CD4-positive, alpha-beta T cell treated with Interleukin-12 subunit alpha and Interleukin-12 subunit beta, for 1 hour (primary cell): Measurements from ENCODE around the gene OR2C3.
"Not testable (repeated sequence)": the region's sequence is repeated elsewhere in the genome, so short reads cannot be mapped to it uniquely, and the experiment has no call there.

Source experiments
- DNase-seq: peaks from one replicate; pipeline ENCODE4 v3.0.0-alpha.2; 2020

Gene OR2C3

DNA sequence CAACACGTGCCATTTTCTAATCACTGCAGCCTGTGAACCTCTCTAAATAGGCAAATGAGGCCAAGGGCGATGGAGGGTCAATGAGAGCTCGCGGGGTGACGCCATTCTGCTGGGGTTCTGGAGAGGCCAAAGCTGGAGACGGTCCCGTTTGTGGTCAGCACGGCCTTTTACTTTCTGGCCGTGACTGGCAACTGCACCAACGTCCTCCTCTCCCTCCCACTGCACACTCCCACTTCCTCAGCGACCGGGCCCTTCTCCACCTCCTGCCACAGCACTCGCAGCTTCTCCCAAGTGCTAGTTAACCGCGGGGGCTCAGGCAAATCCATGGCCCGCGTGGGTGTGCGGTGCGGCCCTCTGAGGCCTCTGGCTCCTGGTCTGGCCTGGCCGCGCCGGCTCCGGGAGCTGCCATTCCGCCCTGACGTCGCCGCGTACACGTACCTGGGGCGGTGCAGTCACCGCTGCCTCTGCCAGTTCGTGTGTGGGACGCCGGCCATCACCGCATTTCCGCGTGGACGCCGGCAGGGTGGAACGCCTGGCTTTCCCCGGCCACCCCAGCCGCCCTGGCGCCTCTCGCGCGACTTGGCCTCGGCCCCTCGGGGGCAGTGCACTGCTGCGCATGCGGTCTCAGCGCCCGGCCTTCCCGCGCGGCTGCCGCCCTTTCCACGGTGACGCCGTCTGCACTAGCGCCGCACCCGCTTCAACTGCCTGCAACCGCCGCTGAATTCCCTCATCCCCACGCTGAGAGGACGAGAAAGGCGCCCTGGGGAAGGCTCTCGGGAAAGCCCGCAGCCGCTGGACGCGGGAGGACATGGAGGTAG lies 18.2 kb downstream of the OR2C3 start:
- no peak for DNase-seq

- DNase-seq: no peak
These were observed 29.4 kb downstream of the OR2C3 start for GRCh38 chr1:247506831-247507230.

GRCh38 chr1:247500865-247501264 lies 35.4 kb downstream of the OR2C3 start:
- DNase-seq: no peak

GRCh38 chr1:247496581-247497285 lies 39.5 kb downstream of the OR2C3 start:
- no peak for DNase-seq

- DNase-seq: no peak
These were observed 41.5 kb downstream of the OR2C3 start for GRCh38 chr1:247494767-247495166.

GRCh38 chr1:247493106-247493505 lies 43.1 kb downstream of the OR2C3 start:
- DNase-seq: no peak

DNA sequence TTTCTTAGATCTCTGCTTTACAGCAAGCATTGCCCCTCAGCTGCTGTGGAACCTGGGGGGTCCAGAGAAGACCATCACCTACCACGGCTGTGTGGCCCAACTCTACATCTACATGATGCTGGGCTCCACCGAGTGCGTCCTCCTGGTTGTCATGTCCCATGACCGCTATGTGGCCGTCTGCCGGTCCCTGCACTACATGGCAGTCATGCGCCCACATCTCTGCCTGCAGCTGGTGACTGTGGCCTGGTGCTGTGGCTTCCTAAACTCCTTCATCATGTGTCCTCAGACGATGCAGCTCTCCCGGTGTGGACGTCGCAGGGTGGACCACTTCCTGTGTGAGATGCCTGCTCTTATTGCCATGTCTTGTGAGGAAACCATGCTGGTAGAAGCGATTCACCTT lies 44.9 kb downstream of the OR2C3 start:
- DNase-seq: no peak

DNA sequence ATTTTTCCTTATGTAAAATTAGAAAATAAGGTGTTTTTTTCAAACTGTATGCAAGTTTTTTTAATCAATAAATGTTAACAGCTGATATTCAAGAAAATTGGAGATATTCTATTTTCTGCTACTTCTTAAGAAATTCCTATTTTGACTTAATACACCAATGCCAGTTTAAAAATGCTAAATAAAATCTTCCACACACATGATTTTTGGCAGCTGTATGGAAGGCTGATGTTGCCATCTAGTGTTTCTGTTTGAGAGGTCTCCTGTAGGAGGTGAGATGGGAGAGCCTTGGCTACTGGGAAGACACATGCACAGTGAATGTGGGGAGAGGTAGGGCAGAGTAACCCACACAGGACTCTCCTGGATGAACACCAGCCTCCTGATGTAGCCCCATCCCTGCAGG lies 49.2 kb downstream of the OR2C3 start:
- DNase-seq: peak; percentile 62

DNA sequence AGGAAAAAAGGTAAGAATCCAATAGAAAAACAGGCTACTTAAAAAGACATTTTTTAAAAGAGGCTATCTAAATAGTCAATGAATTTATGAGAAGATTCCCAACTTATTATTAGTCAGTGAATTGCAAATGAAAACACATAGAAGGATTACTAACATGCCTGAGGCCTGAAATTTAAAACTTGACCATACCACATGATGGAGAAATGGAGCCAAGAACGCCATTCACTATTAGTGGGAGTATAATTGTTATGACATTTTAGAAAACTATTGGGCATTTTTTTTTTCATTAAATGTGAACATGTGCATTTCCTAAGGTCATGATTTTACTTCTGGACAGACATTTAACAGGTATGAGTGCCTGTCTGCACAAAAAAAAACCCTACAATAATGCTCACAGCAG lies 53.5 kb downstream of the OR2C3 start:
- no peak for DNase-seq

DNA sequence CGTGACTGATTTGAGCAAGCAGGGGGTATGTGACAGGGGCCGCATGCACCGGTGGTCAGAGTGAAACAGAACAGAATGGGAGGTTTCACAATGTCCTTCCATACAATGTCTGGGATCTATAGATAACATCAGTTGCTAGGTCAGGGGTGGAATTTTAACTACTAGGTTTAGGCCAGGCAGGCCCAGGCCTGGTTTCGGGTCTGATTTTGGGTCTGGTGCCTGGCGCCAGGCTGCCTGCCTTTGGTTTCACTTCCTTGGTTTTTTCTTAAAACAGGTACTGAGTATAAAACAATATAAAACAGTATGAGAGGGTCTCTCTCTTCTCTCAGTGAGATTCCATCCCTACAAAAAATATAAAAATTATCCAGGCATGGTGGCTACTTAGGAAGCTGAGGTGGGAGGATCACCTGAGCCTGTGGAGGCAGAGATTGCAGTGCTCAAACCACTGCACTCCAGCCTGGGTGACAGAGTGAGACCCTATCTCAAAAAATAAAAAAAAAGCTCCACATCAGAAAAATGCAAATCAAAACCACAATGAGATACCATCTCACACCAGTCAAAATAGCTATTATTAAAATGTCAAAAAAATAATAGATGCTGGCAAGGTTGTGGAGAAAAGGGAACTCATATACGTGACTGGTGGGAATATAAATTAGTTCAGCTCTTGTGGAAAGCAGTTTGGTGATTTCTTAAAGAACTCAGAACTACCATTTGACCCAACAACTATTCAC lies 59.7 kb downstream of the OR2C3 start:
- not testable (repeated sequence) for DNase-seq

- DNase-seq: no peak
These were observed 60.4 kb downstream of the OR2C3 start for GRCh38 chr1:247475793-247476192.
